Endothelial cell of umbilical vein (primary cell): ENCODE data around the gene MDFIC.

Source experiments
- CTCF ChIP-seq, 2 donors: IDR thresholded peaks; 1 replicate in 1 of 2; 2 replicates in 1 of 2; pipeline ENCODE4 v1.5.1; 2011; ENCODE audit warnings: low read length in 2 of 2, mild to moderate bottlenecking in 2 of 2, moderate library complexity in 2 of 2, control low read depth in 1 of 2, inconsistent platforms in 1 of 2, low read depth in 1 of 2; ENCODE audit not compliant: insufficient read depth in 1 of 2; ENCODE audit errors: extremely low read depth in 1 of 2
- JUN ChIP-seq: IDR thresholded peaks from 2 replicates; pipeline ENCODE4 v1.6.1; 2011; ENCODE audit warnings: borderline replicate concordance, low read depth; ENCODE audit not compliant: insufficient read length, insufficient read depth

DNA sequence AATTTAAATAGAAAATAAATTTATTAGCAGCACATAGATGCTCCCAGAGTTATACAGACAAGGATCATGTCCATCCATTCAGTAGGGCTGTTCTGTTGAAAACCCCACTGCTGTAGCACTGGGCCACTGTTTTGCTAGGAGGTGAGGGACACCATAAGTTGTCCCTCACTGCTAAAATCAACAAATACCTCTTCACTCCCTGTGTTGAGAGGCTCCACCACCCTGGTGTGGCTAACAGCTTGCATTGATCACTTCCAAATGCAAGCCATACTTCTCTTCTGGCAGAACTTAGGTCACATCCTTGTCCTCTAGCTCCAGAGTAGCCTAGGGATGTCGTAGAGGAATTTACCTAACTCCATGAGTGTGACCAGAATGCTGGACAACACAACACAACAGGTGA is 55.4 kb downstream of the MDFIC start:
- TF ChIP-seq JUN (no peak), CTCF (IDR thresholded peaks at IDR 0.05; ENCODE audit: extremely low read depth in 1 of 2, insufficient read depth in 1 of 2, low read depth in 1 of 2, low read length in 2 of 2) (no peak)
